ENCODE results near the gene MRPS5.

MRPS5 gene

DNA sequence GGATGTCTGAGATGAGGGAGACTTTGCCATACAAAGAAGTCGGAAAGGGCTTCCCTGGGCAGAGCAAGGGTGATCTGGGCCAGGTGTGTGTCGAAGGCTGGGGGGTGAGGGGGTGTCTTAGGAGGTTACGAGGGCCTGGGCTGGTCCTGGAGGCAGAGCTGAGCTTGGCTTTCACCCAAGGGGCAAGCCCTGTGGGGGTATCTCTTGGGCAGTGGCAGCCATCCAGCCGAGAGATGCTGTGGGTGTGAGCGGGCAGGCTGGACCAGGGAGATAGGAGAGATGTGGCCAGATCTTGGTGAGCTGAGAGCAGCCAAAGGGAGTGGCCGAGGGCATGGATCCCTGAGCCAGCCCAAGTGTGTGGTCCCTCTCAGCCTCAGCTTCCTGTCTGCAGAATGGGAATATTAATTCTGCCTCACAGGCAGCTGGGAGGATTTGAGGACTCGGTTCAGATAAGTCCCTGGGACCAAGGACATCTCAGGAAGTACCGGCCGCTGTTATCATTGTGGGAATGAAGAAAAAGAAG lies 63.1 kb downstream of the MRPS5 start:
- no peak for DNase-seq (ENCODE audit: low read depth)
- no peak overlapping the region for H3K4me3 ChIP-seq (ENCODE audit: control insufficient read depth, low read depth, low read length)
- TF ChIP-seq, protein P1, sequence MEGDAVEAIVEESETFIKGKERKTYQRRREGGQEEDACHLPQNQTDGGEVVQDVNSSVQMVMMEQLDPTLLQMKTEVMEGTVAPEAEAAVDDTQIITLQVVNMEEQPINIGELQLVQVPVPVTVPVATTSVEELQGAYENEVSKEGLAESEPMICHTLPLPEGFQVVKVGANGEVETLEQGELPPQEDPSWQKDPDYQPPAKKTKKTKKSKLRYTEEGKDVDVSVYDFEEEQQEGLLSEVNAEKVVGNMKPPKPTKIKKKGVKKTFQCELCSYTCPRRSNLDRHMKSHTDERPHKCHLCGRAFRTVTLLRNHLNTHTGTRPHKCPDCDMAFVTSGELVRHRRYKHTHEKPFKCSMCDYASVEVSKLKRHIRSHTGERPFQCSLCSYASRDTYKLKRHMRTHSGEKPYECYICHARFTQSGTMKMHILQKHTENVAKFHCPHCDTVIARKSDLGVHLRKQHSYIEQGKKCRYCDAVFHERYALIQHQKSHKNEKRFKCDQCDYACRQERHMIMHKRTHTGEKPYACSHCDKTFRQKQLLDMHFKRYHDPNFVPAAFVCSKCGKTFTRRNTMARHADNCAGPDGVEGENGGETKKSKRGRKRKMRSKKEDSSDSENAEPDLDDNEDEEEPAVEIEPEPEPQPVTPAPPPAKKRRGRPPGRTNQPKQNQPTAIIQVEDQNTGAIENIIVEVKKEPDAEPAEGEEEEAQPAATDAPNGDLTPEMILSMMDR (IDR thresholded peaks at IDR 0.05; ENCODE audit: control insufficient read depth, insufficient read depth, low read depth, low read length, missing control alignments), result no peak

DNA sequence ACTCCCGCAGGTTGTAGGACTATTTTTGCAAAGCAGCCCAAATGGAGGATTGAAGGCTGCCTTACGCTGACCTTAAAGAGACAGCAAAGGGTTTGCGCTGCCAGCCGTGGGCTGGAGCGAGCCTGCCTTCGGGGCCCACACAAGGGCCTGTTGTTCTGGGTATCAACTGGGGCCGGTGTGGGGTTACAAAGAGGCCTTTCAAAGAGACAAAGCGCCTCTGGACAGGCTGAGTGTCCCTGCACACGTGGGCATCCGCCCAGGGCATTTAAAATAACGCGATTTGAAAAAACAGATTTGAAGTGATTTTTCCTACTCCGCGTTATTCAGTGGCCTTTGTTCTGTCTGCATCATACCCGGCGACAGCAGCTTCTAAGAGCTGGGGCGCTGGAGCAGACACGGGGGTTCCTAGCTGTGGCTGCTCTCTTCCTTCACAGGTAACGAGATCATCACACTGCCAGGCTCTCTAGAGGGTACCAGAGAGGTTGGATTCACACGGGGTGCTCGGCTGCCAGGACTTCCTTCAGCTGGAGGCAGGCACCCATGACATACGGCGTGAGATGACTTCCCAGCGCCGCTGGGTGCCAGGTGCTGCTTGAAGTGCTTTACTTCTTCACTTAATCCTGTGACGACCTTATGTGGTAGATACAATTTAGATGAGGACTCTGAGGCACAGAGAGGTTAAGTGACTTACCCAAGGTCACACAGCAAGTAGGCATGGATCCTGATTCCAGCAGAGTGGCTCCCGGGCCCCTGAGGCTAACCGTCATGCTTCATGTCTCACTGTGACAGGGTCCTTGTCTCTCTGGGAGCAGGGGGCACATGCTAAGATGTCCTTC lies 63.9 kb downstream of the MRPS5 start:
- H3K4me3 ChIP-seq (ENCODE audit: control insufficient read depth, low read depth, low read length), result no peak overlapping the region
- TF ChIP-seq, protein P1 (IDR thresholded peaks at IDR 0.05; ENCODE audit: control insufficient read depth, insufficient read depth, low read depth, low read length, missing control alignments), result no peak
- no peak for DNase-seq (ENCODE audit: low read depth)

DNA sequence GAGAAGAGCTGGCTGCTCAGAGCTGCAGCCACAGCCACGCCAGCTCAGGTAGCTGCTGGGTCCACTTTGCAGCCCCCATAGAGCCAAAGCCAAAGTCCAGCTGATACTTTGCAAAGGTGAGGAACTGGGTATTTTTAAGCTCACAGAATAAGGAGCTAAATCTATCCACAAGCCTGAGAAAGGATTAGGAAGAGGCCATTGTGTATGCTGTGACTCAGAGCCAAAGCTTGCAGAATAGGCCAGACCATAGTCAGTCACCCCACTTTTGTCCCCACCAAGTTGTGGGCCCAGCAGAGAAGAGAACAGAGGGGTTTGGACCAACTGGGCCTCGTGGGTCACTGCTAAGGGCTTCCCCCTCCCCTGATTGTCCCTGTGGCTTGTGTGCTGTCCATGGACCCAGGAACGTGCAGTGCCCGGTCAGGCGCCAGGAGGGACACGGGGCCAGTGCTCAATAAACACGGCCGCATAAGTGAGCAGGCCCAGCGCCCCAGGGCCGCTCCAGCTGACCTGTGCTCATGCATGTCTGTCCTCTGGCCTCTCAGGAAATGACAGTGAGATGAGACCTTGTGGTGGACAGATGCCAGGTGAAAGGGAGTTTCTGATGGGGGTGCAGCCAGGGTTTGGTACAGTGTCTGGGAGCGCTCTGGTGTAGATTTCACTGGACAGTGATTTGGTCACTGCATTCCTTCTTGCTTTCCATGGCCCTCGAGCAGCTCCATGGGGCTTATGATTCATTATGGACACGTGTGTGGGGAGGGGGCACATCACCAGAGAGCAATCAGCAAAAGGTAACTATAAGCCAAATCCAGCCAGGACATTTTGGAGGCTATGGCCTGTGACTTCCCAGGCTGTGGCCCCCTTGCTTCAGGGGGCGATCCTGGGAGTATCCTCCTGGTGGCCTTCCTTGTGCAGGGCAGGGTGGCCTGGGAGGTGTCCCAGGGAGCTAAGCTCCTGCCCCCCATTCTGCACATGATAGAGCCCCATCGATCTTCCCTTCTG lies 64.8 kb downstream of the MRPS5 start:
- TF ChIP-seq, protein P1 (IDR thresholded peaks at IDR 0.05; ENCODE audit: control insufficient read depth, insufficient read depth, low read depth, low read length, missing control alignments), result no peak
- H3K4me3 ChIP-seq (ENCODE audit: control insufficient read depth, low read depth, low read length), result no peak overlapping the region
- no peak for DNase-seq (ENCODE audit: low read depth)

DNA sequence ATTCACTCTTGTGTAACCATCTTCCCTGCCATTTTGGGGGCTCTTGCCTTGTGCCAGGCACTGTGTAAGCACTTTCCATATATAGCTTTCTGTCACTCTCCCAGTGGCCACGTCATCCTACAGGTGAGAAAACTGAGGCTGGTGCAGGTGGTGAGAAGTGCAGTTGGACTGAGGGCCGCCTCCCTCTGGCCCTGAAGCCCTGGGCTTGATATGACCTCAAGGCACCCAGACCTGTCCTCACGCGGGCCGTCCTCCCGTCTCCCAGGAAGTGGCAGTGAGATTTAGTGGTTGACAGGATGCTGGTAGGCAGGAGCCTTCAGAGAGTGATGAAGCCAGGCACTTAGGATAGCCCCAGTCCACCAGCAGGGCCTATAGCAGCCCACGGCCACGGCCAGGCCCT lies 65.6 kb downstream of the MRPS5 start:
- no peak overlapping the region for H3K4me3 ChIP-seq (ENCODE audit: control insufficient read depth, low read depth, low read length)
- TF ChIP-seq, protein P1 (IDR thresholded peaks at IDR 0.05; ENCODE audit: control insufficient read depth, insufficient read depth, low read depth, low read length, missing control alignments), result no peak
- no peak for DNase-seq (ENCODE audit: low read depth)

DNA sequence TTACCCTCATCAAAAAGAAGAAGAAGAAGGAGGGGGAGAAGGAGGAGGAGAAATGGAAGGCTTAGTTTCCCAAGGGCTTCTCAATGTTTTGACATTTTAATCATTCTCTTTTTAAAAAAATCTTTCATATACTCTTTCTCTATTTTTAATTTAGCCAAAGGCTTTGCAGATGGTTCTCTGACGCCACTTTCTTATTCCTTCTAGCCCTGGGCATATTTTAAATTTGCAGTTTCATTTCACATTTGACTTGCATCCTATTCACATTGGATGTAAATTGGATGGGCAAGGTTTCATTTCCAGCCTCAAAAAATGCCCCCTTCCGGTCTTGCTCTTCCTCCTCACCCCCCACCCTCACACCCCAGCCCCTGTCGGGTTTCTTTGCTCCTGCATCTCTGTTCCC lies 66.3 kb downstream of the MRPS5 start:
- TF ChIP-seq, protein P1 (IDR thresholded peaks at IDR 0.05; ENCODE audit: control insufficient read depth, insufficient read depth, low read depth, low read length, missing control alignments), result no peak
- DNase-seq (ENCODE audit: low read depth), result no peak
- no peak overlapping the region for H3K4me3 ChIP-seq (ENCODE audit: control insufficient read depth, low read depth, low read length)

DNA sequence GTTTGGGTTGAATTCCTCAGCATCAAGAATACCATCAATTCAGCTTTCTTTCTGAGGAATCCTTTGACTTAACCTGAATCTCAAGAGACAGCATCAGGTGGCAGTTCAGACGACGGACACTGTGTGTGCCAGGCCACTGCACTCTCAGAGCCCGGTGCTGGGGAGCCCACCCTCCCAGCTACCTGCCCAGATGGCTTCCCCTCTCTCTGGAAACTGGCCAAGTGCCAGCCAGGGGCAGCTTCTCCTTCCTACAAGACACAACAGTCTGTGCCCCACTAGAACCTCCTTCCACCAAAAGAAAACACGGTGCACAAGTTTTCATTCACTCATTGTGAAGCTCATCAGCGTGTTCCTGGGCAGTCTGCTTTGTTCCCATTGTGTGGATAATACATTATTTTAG lies 67.6 kb downstream of the MRPS5 start:
- no peak overlapping the region for H3K4me3 ChIP-seq (ENCODE audit: control insufficient read depth, low read depth, low read length)
- no peak for DNase-seq (ENCODE audit: low read depth)
- TF ChIP-seq, protein P1 (IDR thresholded peaks at IDR 0.05; ENCODE audit: control insufficient read depth, insufficient read depth, low read depth, low read length, missing control alignments), result no peak

Measured in AG09309 (cell line).